Muscle of back (tissue), 11 donors: Measurements from ENCODE around the gene NKX3-2. TPM values are rescaled to one million over a fixed set of nuclear protein-coding genes. Genes with fewer than 3 reads are reported as not detected.

ENCODE experiments used
- DNase-seq, 3 donors: peaks; one replicate each; pipeline versions ENCODE4 v3.0.0 to v3.0.0-alpha.2; 2013
- polyA plus RNA-seq, 10 donors: library from polyadenylated mRNA; unstranded; fragments of 120-200 nt; gene quantifications; one replicate each; pipeline ENCODE4 v1.2.1, GENCODE V29; 2013; ENCODE audit not compliant: insufficient read length in 10 of 10

Gene NKX3-2
- polyA plus RNA-seq, 10 donors, result 0.07 to 0.24 (median 0.15) TPM; not detected in 2

- DNase-seq, result no peak
These were observed 10.5 kb downstream of the NKX3-2 start for GRCh38 chr4:13533670-13534343.

- no peak for DNase-seq
These were observed 12.7 kb downstream of the NKX3-2 start for GRCh38 chr4:13531625-13531998.

GRCh38 chr4:13530823-13531624 lies 13.3 kb downstream of the NKX3-2 start:
- DNase-seq, result no peak

- DNase-seq, result no peak
These were observed 15.0 kb downstream of the NKX3-2 start for GRCh38 chr4:13529128-13529919.

- DNase-seq, result no peak
These were observed 15.5 kb downstream of the NKX3-2 start for GRCh38 chr4:13528821-13529127.

GRCh38 chr4:13527981-13528820 lies 16.1 kb downstream of the NKX3-2 start:
- no peak for DNase-seq

- DNase-seq, result no peak
These were observed 16.9 kb downstream of the NKX3-2 start for GRCh38 chr4:13527192-13527980.

GRCh38 chr4:13526658-13527057 lies 17.6 kb downstream of the NKX3-2 start:
- DNase-seq, result no peak

GRCh38 chr4:13525606-13526281 lies 18.6 kb downstream of the NKX3-2 start:
- DNase-seq, result no peak

GRCh38 chr4:13524504-13525243 lies 19.6 kb downstream of the NKX3-2 start:
- DNase-seq, result no peak

GRCh38 chr4:13523591-13524503 lies 20.5 kb downstream of the NKX3-2 start:
- no peak for DNase-seq

GRCh38 chr4:13523105-13523477 lies 21.2 kb downstream of the NKX3-2 start:
- DNase-seq, result no peak

GRCh38 chr4:13522282-13523104 lies 21.8 kb downstream of the NKX3-2 start:
- no peak for DNase-seq

- DNase-seq, result no peak
These were observed 23.3 kb downstream of the NKX3-2 start for GRCh38 chr4:13521047-13521446.

- no peak for DNase-seq
These were observed 27.9 kb downstream of the NKX3-2 start for GRCh38 chr4:13516315-13516860.

GRCh38 chr4:13515268-13515667 lies 29.0 kb downstream of the NKX3-2 start:
- DNase-seq, result no peak

GRCh38 chr4:13514722-13515121 lies 29.6 kb downstream of the NKX3-2 start:
- no peak for DNase-seq
